K562 (cell line): ENCODE results near the gene N4BP2. TPM values are rescaled to one million over a fixed set of nuclear protein-coding genes. Genes with fewer than 3 reads are reported as not detected.

Experiments
- ATAC-seq: fragments of 200-7000 bp; cut with Tn5 transposase; 3 replicates; pipeline ENCODE4 v1.9.1; 2020; ENCODE audit warnings: moderate library complexity
- BruUV-seq: library from RNA; stranded (reverse); fragments of 400-500 nt; replicated peaks from 2 replicates; lab custom pipeline; 2021; lab: Mats Ljungman, UMichigan
- CTCF ChIA-PET: fragments of 300-600 bp; formaldehyde crosslinking; extraction: SDS; loops from one replicate; lab custom pipeline; 2021; ENCODE audit warnings: low intra/inter-chr PET ratio; lab: Yijun Ruan, JAX
- POLR2A ChIA-PET: fragments of 300-600, 350-650 bp; sonication (Branson Sonifier 250); formaldehyde crosslinking; extraction: SDS; loops from one replicate; lab custom pipeline; 2021; ENCODE audit warnings: antibody characterized with exemption, inconsistent platforms; lab: Yijun Ruan, JAX
- DNase-seq, 4 experiments: peaks; one replicate each; pipeline versions ENCODE4 v3.0.0 to v3.0.0-alpha.2; 2011 to 2018; ENCODE audit warnings: low spot score in 3 of 4, mixed read lengths in 3 of 4; ENCODE audit errors: extremely low read depth in 1 of 4
- FAIRE-seq: peaks from 2 replicates; lab custom pipeline; 2011; peaks lifted over from hg19 to GRCh38; lab: Jason Lieb, UNC
- H2AFZ ChIP-seq: 2 replicates; pipeline ENCODE4 v1.6.0; 2011; ENCODE audit warnings: low read depth, low read length, control low read depth, inconsistent platforms
- H3K27ac ChIP-seq: fragments of 200-600 bp; 3 replicates; pipeline ENCODE4 v1.8.0; 2011; ENCODE audit warnings: low read depth, mild to moderate bottlenecking, control low read depth, inconsistent platforms, low read length, moderate library complexity, mixed read lengths; ENCODE audit errors: extremely low read depth
- H3K27me3 ChIP-seq, 2 experiments: fragments of 300-600 bp in 1 of 2; 2 replicates in 1 of 2; 3 replicates in 1 of 2; pipeline versions ENCODE4 v1.6.0 to v1.8.0; 2011; ENCODE audit warnings: inconsistent platforms in 2 of 2, low read length in 2 of 2, mild to moderate bottlenecking in 1 of 2, mixed read lengths in 1 of 2, moderate library complexity in 1 of 2; ENCODE audit not compliant: control insufficient read depth in 2 of 2, insufficient read depth in 2 of 2
- H3K36me3 ChIP-seq: fragments of 300-600 bp; 3 replicates; pipeline ENCODE4 v1.8.0; 2011; ENCODE audit warnings: mild to moderate bottlenecking, low read length, inconsistent platforms; ENCODE audit not compliant: control insufficient read depth, insufficient read depth
- H3K4me1 ChIP-seq, 2 experiments: fragments of 200-600 bp in 1 of 2; replicated peaks in 1 of 2; 2 replicates in 1 of 2; 3 replicates in 1 of 2; pipeline versions ENCODE4 v1.5.1 to v1.8.0; 2011; ENCODE audit warnings: inconsistent platforms in 2 of 2, low read length in 2 of 2, mild to moderate bottlenecking in 1 of 2, mixed read lengths in 1 of 2, moderate library complexity in 1 of 2; ENCODE audit not compliant: control insufficient read depth in 2 of 2, insufficient read depth in 2 of 2
- H3K4me2 ChIP-seq: 2 replicates; pipeline ENCODE4 v1.6.1; 2011; ENCODE audit warnings: low read length, control low read depth, inconsistent platforms, mixed read lengths; ENCODE audit not compliant: insufficient read depth
- H3K4me3 ChIP-seq: fragments of 200-600 bp; sonication (generic), shearing (Covaris generic); 2 replicates; pipeline ENCODE4 v1.5.1; 2016; ENCODE audit warnings: control low read depth, inconsistent platforms
- H3K79me2 ChIP-seq: fragments of 200-600 bp; 3 replicates; pipeline ENCODE4 v1.8.0; 2011; ENCODE audit warnings: low read length, inconsistent platforms; ENCODE audit not compliant: control insufficient read depth, insufficient read depth
- H3K9ac ChIP-seq, 2 experiments: 2 replicates each; pipeline versions ENCODE4 v1.6.0 to v1.6.1; 2011; ENCODE audit warnings: low read depth in 2 of 2, low read length in 2 of 2, control low read depth in 1 of 2, inconsistent platforms in 1 of 2, mild to moderate bottlenecking in 1 of 2, mixed read lengths in 1 of 2; ENCODE audit not compliant: insufficient read depth in 1 of 2
- H3K9me1 ChIP-seq: one replicate; pipeline ENCODE4 v1.6.0; 2011; ENCODE audit warnings: inconsistent platforms, mild to moderate bottlenecking, low read length, moderate library complexity; ENCODE audit not compliant: control insufficient read depth, insufficient read depth
- H3K9me3 ChIP-seq: replicated peaks from 2 replicates; pipeline ENCODE4 v1.5.1; 2011; ENCODE audit warnings: low read depth, low read length, inconsistent platforms; ENCODE audit not compliant: control insufficient read depth, insufficient read depth
- H4K20me1 ChIP-seq: replicated peaks from 2 replicates; pipeline ENCODE4 v1.6.1; 2011; ENCODE audit warnings: low read length, inconsistent platforms, mixed read lengths; ENCODE audit not compliant: control insufficient read depth, insufficient read depth
- C11orf30 ChIP-seq: fragments of 450-650 bp; IDR thresholded peaks from 2 replicates; pipeline ENCODE4 v1.6.1; 2016; ENCODE audit warnings: low read depth, mild to moderate bottlenecking
- MAFF ChIP-seq: IDR thresholded peaks from 2 replicates; pipeline ENCODE4 v1.6.1; 2012; ENCODE audit warnings: low read length, improper control_type of control experiment
- MAFG ChIP-seq: fragments of 450-650 bp; conservative IDR thresholded peaks from 2 replicates; pipeline ENCODE4 v1.6.1; 2016; ENCODE audit warnings: missing genetic modification characterization, missing compliant biosample characterization
- MAFK ChIP-seq: IDR thresholded peaks from 2 replicates; pipeline ENCODE4 v1.6.1; 2011; ENCODE audit warnings: low read length, improper control_type of control experiment
- SIN3A ChIP-seq, 2 experiments: fragments of 150-350 bp in 1 of 2; IDR thresholded peaks; 2 replicates each; pipeline ENCODE4 v1.6.1; 2011 to 2016; ENCODE audit warnings: borderline replicate concordance in 2 of 2, low read depth in 2 of 2, low read length in 2 of 2, mild to moderate bottlenecking in 2 of 2, moderate library complexity in 2 of 2; ENCODE audit not compliant: control insufficient read depth in 1 of 2
- SMARCA5 ChIP-seq: fragments of 450-650 bp; IDR thresholded peaks from 2 replicates; pipeline ENCODE4 v1.6.1; 2016
- ZNF316 ChIP-seq: fragments of 450-650 bp; IDR thresholded peaks from 2 replicates; pipeline ENCODE4 v1.6.1; 2016
- ZNF561 ChIP-seq: fragments of 450-650 bp; formaldehyde crosslinking; conservative IDR thresholded peaks from 2 replicates; pipeline ENCODE4 v1.4.0; 2020; ENCODE audit warnings: mild to moderate bottlenecking, moderate library complexity
- WGBS: fragments of 100-300 bp; shearing (Covaris generic); methylation state at CpG from one replicate; pipeline ENCODE4 v1.1.6; 2016; ENCODE audit warnings: low coverage, mixed read lengths; ENCODE audit not compliant: insufficient coverage; ENCODE audit errors: missing lambda C conversion rate; 5-methylcytosine and 5-hydroxymethylcytosine counted together
- in situ Hi-C: fragments of 300-500 bp; cut with MboI; formaldehyde crosslinking; loops from 4 replicates; pipeline ENCODE4 v1.15.0; 2018; ENCODE audit warnings: inconsistent platforms, mixed read lengths
- intact Hi-C: fragments of 100-400 bp; cut with micrococcal nuclease; formaldehyde crosslinking; loops from 2 replicates; pipeline ENCODE4 v1.14.2; 2022
- polyA plus RNA-seq, 8 experiments: library from polyadenylated mRNA; depleted of rRNA in 4 of 8; stranded (reverse) in 5 of 8; unstranded in 3 of 8; fragments of >200 nt; fragmentation: Nextera tagmentation in 2 of 8; fragmentation: Illumina TruSeq in 1 of 8; extraction: Ambion mirVana in 2 of 8; extraction: Trizol in 1 of 8; gene quantifications; 2 replicates each; pipeline versions ENCODE4 v1.2.1 to v1.2.3, GENCODE V29; 2011 to 2014; ENCODE audit warnings: inconsistent platforms in 1 of 8, missing spikeins in 1 of 8
- total RNA-seq, 7 experiments: library from RNA; depleted of rRNA in 6 of 7; stranded (reverse); fragments of >200 nt in 6 of 7; fragmentation: Illumina TruSeq in 2 of 7; extraction: Trizol in 2 of 7; gene quantifications; 2 replicates each; pipeline versions ENCODE4 v1.2.1 to v1.2.3, GENCODE V29; 2011 to 2021; ENCODE audit warnings: low replicate concordance in 1 of 7

Gene N4BP2
- total and polyA plus RNA-seq, 9 of the 15 experiments (the other 6 are each of a cell fraction or from before 2014, with no cell fraction given): 2.7 to 12.6 (median 7.6) TPM

- POLR2A ChIA-PET: no interaction called here
- H3K4me1 ChIP-seq: peaks cover 6 to 20% of the 10 kb centered on the region in 2 experiments; a peak in 4 of 5 replicates
- no peak overlapping the region for H3K4me3 ChIP-seq
- ATAC-seq: no peak
- H3K79me2 ChIP-seq: peaks cover 16% of the 10 kb centered on the region
- H3K9me1 ChIP-seq: no peaks in the 10 kb centered on the region
- H3K36me3 ChIP-seq: no peaks in the 10 kb centered on the region
- no peaks in the 10 kb centered on the region for H3K27me3 ChIP-seq
- H2AFZ ChIP-seq: no peak overlapping the region
- H3K4me2 ChIP-seq: no peak overlapping the region
- BruUV-seq: no TSS peak
- in situ Hi-C loops: no loop called here
- no peak overlapping the region for H3K27ac ChIP-seq
- CTCF ChIA-PET: no interaction called here
- no peak overlapping the region for H3K9ac ChIP-seq
- no peak for DNase-seq
- intact Hi-C loops: loop anchor here (10.0 kb wide), 2 partner anchors 182 to 462 kb away; no protein-coding TSS in a partner anchor
- WGBS: 71% methylated on average over 5 of the region's 5 CpGs
- no peaks in the 10 kb centered on the region for H4K20me1 ChIP-seq
- no peaks in the 10 kb centered on the region for H3K9me3 ChIP-seq
- TF ChIP-seq ZNF316: peak; percentile 91
- TF ChIP-seq SMARCA5: no peak
- TF ChIP-seq C11orf30: peak; percentile 78
- peak; percentile 75 for TF ChIP-seq MAFG (tag)
- TF ChIP-seq MAFK: peak; percentile 74; the same call in 1 of the 2 replicates
- no peak for TF ChIP-seq SIN3A (IDR thresholded peaks at IDR 0.05; ENCODE audit: borderline replicate concordance in 2 of 2, control insufficient read depth in 1 of 2, low read depth in 2 of 2, low read length in 2 of 2)
- peak; percentile 78 for TF ChIP-seq MAFF
- TF ChIP-seq ZNF561 (CRISPR knock-in tag): no peak
- FAIRE-seq: no peak
Measured at GRCh38 chr4:40053161-40053560, 3.5 kb upstream of the N4BP2 start.
